NCI-H748 treated with DMSO at 0.1 percent for 48 hours (cell line): ENCODE data around the gene ZBTB18.
"Not testable (repeated sequence)": the region's sequence is repeated elsewhere in the genome, so short reads cannot be mapped to it uniquely, and the experiment has no call there.

ENCODE experiments used
- DNase-seq: peaks from one replicate; lab custom pipeline; 2025; lab: John Stamatoyannopoulos, UW

The ZBTB18 gene

GRCh38 chr1:244050835-244051444 is at the start of gene ZBTB18:
Gene ZBTB18 (plus strand): TSS chr1:244051283. CDS start chr1:244051432, 149 bp downstream.
- peak; percentile 29 for DNase-seq

GRCh38 chr1:244002721-244003120 is 48.4 kb upstream of the ZBTB18 start:
- no peak for DNase-seq

GRCh38 chr1:244005455-244005854 is 45.6 kb upstream of the ZBTB18 start:
- no peak for DNase-seq

GRCh38 chr1:244006381-244006901 is 44.6 kb upstream of the ZBTB18 start:
- DNase-seq, result no peak

GRCh38 chr1:244006961-244007360 is 44.1 kb upstream of the ZBTB18 start:
- no peak for DNase-seq

GRCh38 chr1:244010191-244010590 is 40.9 kb upstream of the ZBTB18 start:
- no peak for DNase-seq

GRCh38 chr1:244010703-244011123 is 40.4 kb upstream of the ZBTB18 start:
- DNase-seq, result no peak

GRCh38 chr1:244011271-244011670 is 39.8 kb upstream of the ZBTB18 start:
- no peak for DNase-seq

- no peak for DNase-seq
Measured at GRCh38 chr1:244011786-244012185, 39.3 kb upstream of the ZBTB18 start.

- no peak for DNase-seq
Measured at GRCh38 chr1:244012202-244012601, 38.9 kb upstream of the ZBTB18 start.

GRCh38 chr1:244013100-244013499 is 38.0 kb upstream of the ZBTB18 start:
- DNase-seq, result no peak

- DNase-seq, result not testable (repeated sequence)
Measured at GRCh38 chr1:244014862-244015261, 36.2 kb upstream of the ZBTB18 start.

- DNase-seq, result no peak
Measured at GRCh38 chr1:244019982-244020485, 31.0 kb upstream of the ZBTB18 start.

- no peak for DNase-seq
Measured at GRCh38 chr1:244021427-244021826, 29.7 kb upstream of the ZBTB18 start.

GRCh38 chr1:244022311-244022710 is 28.8 kb upstream of the ZBTB18 start:
- no peak for DNase-seq

GRCh38 chr1:244022864-244023440 is 28.1 kb upstream of the ZBTB18 start:
- no peak for DNase-seq

- DNase-seq, result no peak
Measured at GRCh38 chr1:244027491-244028145, 23.5 kb upstream of the ZBTB18 start.

- no peak for DNase-seq
Measured at GRCh38 chr1:244028701-244029100, 22.4 kb upstream of the ZBTB18 start.

- DNase-seq, result no peak
Measured at GRCh38 chr1:244029124-244029523, 22.0 kb upstream of the ZBTB18 start.

- no peak for DNase-seq
Measured at GRCh38 chr1:244030481-244031040, 20.5 kb upstream of the ZBTB18 start.

GRCh38 chr1:244035358-244035757 is 15.7 kb upstream of the ZBTB18 start:
- DNase-seq, result peak; percentile 15

- no peak for DNase-seq
Measured at GRCh38 chr1:244037252-244037651, 13.8 kb upstream of the ZBTB18 start.
